ENCODE data around the gene NDC1.
"Not testable (repeated sequence)": the region's sequence is repeated elsewhere in the genome, so short reads cannot be mapped to it uniquely, and the experiment has no call there.

NDC1 gene

DNA sequence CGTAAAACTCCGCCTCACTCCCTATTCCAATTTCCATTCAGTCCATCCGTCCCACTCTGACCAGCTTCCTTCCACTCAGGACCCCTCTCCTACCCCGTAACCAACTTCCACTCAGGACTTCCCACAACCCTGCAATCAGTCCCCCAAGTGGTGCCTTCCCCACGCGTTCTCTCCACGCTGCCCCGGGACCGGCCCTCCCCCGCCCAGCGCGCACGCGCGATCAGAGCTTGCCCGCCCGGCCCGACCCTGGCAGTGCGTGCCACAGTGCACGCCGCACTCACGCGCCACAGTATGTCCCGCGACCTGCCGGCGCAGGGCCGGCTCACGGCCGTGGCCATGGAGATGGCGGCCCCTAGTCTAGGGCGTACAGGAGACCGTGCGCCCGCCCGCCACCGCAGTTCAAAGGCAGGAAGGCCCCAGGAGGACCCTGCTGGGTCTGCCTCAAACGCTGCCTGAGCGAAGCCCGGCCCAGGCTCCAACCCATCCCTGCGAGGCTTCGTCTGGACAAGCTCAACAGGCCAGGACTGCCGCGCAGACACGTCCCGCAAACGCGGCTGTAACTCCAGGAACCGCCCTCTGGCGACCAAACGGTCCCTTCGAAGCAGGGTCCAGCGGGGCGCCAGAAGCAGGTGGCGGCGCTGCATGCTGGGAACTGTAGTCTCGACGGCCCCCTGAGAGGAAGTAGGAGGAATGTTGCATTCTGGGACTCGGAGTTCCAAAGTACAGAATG lies at the start of gene NDC1:
Gene NDC1 (minus strand): TSS at position 373 of the 730 bp plus-strand sequence. CDS start 35 bp downstream, at position 338.
- peak; percentile 91 for DNase-seq

DNA sequence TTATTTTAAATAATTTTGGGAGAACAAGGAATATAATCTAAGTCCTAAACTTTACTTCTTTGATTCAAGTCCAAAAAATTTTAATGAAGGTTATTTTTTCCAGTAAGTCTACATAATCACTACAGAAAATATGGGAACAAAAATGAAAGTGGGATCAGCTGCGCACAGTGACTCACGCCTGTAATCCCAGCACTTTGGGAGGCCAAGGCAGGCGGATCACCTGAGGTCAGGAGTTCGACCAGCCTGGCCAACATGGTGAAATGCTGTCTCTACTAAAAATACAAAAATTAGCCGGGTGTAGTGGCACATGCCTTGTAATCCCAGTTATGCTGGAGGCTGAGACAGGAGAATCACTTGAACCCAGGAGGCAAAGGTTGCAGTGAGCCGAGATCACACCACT lies 45.5 kb upstream of the NDC1 start:
- not testable (repeated sequence) for DNase-seq

DNA sequence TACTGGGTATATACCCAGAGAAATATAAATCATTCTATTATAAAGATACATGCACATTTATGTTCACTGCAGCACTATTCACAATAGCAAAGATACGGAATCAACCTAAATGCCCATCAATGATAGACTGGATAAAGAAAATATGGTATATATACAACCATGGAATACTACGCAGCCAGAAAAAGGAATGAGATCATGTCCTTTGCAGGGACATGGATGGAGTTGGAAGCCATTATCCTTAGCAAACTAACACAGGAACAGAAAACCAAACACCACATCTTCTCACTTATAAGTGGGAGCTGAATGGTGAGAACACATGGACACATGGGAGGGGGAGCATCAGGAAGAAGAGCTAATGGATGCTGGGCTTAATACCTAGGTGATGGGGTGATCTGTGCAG lies 43.8 kb upstream of the NDC1 start:
- DNase-seq, result not testable (repeated sequence)

- no peak for DNase-seq
These were observed 40.5 kb upstream of the NDC1 start for GRCh38 chr1:53878492-53879105.

DNA sequence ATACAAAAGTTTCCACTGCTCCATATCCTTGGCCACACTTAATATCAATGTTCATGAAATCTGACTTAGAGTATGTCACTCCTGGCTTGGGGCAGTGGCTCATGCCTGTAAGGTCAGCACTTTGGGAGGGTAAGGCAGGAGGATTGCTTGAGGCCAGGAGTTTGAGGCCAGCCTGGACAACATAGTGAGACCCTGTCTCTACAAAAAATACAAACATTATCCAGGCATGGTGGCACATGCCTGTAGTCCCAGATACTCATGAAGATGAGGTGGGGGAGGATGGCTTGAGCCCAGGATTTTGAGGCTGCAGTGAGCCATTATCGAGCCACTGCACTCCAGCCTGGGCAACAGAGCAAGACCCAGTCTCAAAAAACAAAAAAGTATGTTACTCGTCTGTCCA lies 37.1 kb upstream of the NDC1 start:
- not testable (repeated sequence) for DNase-seq

GRCh38 chr1:53871773-53872484 lies 33.8 kb upstream of the NDC1 start:
- DNase-seq, result no peak

GRCh38 chr1:53871221-53871620 lies 33.1 kb upstream of the NDC1 start:
- DNase-seq, result no peak

DNA sequence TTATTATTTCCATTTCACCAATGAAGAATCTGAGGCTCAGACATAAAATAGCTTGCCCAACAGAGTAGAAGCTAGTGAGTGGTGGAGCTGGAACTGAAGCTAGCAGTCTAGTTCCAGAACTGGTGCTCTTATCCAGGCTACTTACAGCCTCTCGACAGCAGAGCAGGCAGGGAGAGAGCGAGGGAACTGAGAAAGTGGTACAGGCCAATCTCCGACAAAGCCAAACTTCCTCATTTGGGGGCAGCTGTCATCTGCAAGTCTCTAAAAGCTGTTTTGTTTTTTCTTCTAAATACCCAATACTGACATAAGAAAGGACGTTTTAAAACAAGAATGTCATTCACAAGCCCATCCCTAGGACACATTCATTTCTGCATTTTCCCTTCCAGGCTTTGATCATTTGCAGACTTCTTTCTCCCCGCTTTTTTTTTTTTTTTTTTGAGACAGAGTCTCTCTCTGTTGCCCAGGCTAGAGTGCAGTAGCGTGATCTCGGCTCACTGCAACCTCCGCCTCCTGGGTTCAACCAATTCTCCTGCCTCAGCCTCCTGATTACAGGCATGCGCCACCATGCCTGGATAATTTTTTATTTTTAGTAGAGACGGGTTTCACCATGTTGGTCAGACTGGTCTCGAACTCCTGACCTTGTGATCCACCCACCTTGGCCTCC lies 31.5 kb upstream of the NDC1 start:
- peak; percentile 14 for DNase-seq

DNA sequence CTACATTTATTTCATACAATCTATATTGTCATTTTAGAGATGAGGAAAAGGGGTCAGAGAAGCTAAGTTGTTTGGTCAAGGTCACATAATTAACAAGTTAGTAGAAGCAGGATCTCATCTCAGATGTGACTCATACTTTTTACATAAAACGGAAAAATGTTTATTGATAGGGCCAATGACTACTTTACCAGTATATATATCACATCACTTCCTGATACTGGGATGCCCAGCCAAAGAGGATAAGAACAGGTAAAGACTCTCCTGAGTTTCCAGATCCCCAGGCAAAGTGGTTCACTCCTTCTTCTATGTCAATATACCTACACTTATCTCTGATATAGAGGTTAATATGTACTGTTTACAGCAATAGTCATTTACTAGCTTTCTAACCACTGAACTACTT lies 30.5 kb upstream of the NDC1 start:
- no peak for DNase-seq

- DNase-seq, result no peak
These were observed 24.4 kb upstream of the NDC1 start for GRCh38 chr1:53862507-53862906.

GRCh38 chr1:53860967-53861411 lies 22.9 kb upstream of the NDC1 start:
- DNase-seq, result peak; percentile 41

DNA sequence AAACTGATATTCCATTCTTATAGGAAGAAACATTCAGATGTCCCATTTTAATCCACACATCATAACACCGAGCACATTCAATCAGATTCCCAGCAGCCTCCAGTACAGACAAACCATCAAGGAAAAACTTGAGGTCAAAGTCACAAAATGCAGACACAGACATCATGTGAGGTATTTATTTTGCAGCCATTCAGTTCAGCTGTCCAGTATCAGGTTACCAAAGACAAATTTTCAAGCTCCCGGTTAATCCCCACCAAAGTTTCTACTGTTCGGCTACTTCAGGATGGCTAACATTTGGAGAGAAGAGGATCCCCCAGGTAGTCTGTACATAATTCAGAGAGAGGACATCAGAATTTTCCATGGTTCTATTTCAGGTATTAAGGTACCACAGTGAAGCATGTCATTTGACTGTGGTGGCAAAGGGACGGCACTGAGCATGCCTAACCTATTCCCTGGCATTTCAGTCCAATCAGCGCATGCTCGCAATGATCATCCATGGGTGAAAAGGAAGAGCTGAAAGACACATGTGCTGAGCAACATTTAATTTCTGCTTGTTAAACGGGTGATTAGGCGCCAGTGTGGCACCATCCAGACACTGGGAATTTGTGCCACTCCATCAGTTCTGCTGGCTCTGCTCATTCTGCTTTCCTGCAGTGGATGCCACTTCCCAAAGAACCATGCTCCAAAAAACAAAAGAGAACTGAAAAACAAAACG lies 13.6 kb upstream of the NDC1 start:
- no peak for DNase-seq

DNA sequence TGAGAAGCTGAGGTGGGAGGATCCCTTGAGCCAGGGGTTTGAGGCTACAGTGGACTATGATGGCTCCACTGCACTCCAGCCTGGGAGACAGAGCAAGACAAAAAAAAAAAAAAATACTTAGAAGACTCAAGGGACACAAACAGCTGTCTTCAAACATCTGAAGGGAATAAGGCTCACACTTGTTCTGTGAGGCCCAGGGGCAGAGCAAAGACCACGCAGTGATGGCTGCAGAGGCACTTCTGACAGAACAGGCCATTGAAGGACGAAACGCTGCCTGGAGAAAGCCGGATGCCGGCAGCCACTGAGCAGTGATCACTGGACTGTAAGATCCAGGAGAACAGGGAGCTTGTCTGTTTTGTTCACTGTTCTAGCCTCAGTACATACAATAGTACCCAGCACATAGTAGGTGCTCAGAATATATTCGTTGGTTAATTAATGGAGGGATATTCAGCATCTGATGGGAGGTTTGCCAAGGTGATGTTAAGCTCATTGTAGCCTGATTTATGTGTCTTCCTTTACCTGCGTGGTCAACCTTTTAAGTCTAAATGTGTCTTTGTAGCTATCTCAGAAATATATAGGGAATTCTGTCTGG lies 12.1 kb upstream of the NDC1 start:
- no peak for DNase-seq

- no peak for DNase-seq
These were observed 9.9 kb upstream of the NDC1 start for GRCh38 chr1:53847980-53848379.

DNA sequence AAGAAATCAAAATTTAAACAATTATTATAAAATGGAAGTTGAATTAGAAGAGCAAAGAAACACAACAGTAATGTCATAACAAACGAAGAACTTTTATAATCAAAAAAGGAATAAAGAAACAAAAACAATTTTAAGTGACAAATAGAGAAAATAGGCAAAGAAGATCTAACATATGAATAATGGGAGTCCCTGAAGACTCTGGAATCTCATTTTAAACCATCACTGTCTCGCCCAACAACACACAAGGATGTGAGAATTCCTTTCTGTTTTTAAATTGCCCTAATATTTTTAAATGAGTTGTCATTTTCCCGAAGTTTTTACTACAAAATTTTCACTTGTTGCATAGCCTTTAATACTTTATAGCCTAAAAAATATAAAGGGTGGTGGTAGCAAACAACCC lies 4.3 kb upstream of the NDC1 start:
- no peak for DNase-seq

DNA sequence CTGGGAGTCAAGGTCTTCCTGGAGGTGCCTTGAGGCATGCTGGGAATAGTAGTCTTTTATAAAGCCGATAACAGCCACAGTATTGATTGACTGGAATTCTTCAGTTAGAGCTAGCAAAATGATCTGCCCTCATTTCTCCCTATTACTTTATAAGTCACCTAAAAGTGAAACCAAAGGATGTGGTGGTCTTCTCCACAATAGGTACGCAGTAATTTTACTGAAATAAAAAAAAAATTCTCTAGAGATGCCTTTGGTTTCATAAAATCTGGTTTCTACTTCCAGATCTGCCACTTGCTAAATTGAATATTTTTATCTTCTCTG lies 518 bp upstream of the NDC1 start:
- no peak for DNase-seq

- no peak for DNase-seq
These were observed 511 bp downstream of the NDC1 start for GRCh38 chr1:53837646-53837923.

DNA sequence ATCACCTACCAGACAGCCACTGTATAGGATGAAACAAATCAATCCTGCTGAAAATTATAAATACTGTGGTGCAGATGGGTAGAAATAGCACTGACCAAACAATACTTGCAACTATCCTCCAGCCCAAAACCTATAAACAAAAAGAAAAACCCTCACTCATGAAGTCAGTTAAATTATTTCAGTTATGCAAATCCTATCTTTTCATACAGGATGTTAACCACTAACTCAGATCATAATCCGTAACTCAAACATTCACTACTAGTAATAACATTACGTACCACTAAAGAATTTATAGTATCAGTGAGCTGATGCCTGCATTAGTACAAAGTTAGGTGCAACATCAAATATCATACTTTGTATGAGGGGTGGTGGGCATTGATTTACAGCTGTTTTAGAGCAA lies 2.6 kb downstream of the NDC1 start:
- DNase-seq, result no peak

- DNase-seq, result no peak
These were observed 3.3 kb downstream of the NDC1 start for GRCh38 chr1:53834776-53835175.

GRCh38 chr1:53833393-53833792 lies 4.7 kb downstream of the NDC1 start:
- DNase-seq, result no peak

DNA sequence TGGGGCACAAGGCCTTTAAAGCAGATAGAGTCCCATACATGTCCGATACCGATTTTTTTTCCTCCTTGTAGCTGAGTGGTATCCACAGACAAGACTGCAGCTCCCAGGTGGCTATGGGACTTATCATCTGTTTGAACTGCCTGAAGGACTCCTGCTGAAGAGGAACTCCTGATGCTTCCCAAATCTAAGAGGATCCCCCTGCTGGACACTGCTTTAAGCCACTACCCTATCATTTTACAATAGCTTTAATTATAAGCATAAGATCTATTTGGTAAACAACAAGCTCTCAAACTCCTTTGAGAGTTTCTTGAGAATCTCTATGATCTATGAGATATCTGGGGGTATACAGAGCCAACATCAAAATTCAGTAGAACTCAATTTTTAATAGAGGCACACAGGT lies 11.7 kb downstream of the NDC1 start:
- DNase-seq, result no peak

GRCh38 chr1:53825306-53825705 lies 12.8 kb downstream of the NDC1 start:
- DNase-seq, result no peak

GRCh38 chr1:53822931-53823330 lies 15.2 kb downstream of the NDC1 start:
- DNase-seq, result no peak

All from CD4-positive, alpha-beta T cell treated with Interferon gamma for 1 hour (primary cell).